ENCODE data around the gene PDCD1. TPM values are rescaled to one million over a fixed set of nuclear protein-coding genes. Genes with fewer than 3 reads are reported as not detected.
A peak's percentile ranks its signal among the peaks of the same experiment; 100 is the strongest.

Gene PDCD1
- total RNA-seq, 2 donors from 2014 or later = 0.21 to 0.35 TPM

GRCh38 chr2:241862775-241863535 is 4.3 kb upstream of the PDCD1 start:
- Histone ChIP-seq H3K27ac (no peak overlapping the region), H3K4me3 (no peak overlapping the region), H3K9ac (ENCODE audit: low read depth in 2 of 2, low read length in 2 of 2) (no peak overlapping the region), H3K27me3 (peaks cover 17% of the 10 kb centered on the region), H3K36me3 (no peaks in the 10 kb centered on the region), H3K4me1 (peaks cover 3% of the 10 kb centered on the region), H3K9me3 (no peaks in the 10 kb centered on the region)
- DNase-seq = no peak
- intact Hi-C loops (cut with DNase I) = no loop called here
- no peak for TF ChIP-seq CTCF (IDR thresholded peaks at IDR 0.05)

- Histone ChIP-seq H3K27ac (no peak overlapping the region), H3K4me1 (peaks cover 3% of the 10 kb centered on the region), H3K4me3 (no peak overlapping the region), H3K9ac (ENCODE audit: low read depth in 2 of 2, low read length in 2 of 2) (no peak overlapping the region), H3K27me3 (peaks cover 14% of the 10 kb centered on the region), H3K9me3 (no peaks in the 10 kb centered on the region), H3K36me3 (no peaks in the 10 kb centered on the region)
- DNase-seq = no peak
- no peak for TF ChIP-seq CTCF (IDR thresholded peaks at IDR 0.05)
- intact Hi-C loops (cut with DNase I) = no loop called here
Measured at GRCh38 chr2:241862093-241862492, 3.4 kb upstream of the PDCD1 start.

- H3K4me3 ChIP-seq = no peak overlapping the region
- H3K36me3 ChIP-seq = no peaks in the 10 kb centered on the region
- intact Hi-C loops (cut with DNase I) = no loop called here
- no peaks in the 10 kb centered on the region for H3K9me3 ChIP-seq
- peaks cover 6% of the 10 kb centered on the region for H3K27me3 ChIP-seq
- peaks cover 3% of the 10 kb centered on the region for H3K4me1 ChIP-seq
- no peak overlapping the region for H3K9ac ChIP-seq (ENCODE audit: low read depth in 2 of 2, low read length in 2 of 2)
- no peak for TF ChIP-seq CTCF (IDR thresholded peaks at IDR 0.05)
- DNase-seq = no peak
- H3K27ac ChIP-seq = no peak overlapping the region
Measured at GRCh38 chr2:241861264-241861663, 2.6 kb upstream of the PDCD1 start.

- peaks cover 3% of the 10 kb centered on the region for H3K4me1 ChIP-seq
- no peak overlapping the region for H3K4me3 ChIP-seq
- H3K9me3 ChIP-seq = no peaks in the 10 kb centered on the region
- peak overlapping the region; percentile 19 for H3K27ac ChIP-seq
- intact Hi-C loops (cut with DNase I) = no loop called here
- DNase-seq = no peak
- H3K9ac ChIP-seq (ENCODE audit: low read depth in 2 of 2, low read length in 2 of 2) = peak overlapping the region; percentile 21 to 44
- no peak for TF ChIP-seq CTCF (IDR thresholded peaks at IDR 0.05)
- peaks cover 6% of the 10 kb centered on the region for H3K27me3 ChIP-seq
- no peaks in the 10 kb centered on the region for H3K36me3 ChIP-seq
Measured at GRCh38 chr2:241860184-241861078, 1.7 kb upstream of the PDCD1 start.

GRCh38 chr2:241859436-241860183 is 916 bp upstream of the PDCD1 start:
- no peak overlapping the region for H3K4me3 ChIP-seq
- no peak for TF ChIP-seq CTCF (IDR thresholded peaks at IDR 0.05)
- DNase-seq = peak; percentile 58
- H3K4me1 ChIP-seq = peaks cover 3% of the 10 kb centered on the region
- peaks cover 6% of the 10 kb centered on the region for H3K27me3 ChIP-seq
- H3K36me3 ChIP-seq = no peaks in the 10 kb centered on the region
- intact Hi-C loops (cut with DNase I) = no loop called here
- H3K27ac ChIP-seq = peak overlapping the region; percentile 19
- no peaks in the 10 kb centered on the region for H3K9me3 ChIP-seq
- peak overlapping the region; percentile 44 to 61 for H3K9ac ChIP-seq (ENCODE audit: low read depth in 2 of 2, low read length in 2 of 2)
